GM19438 (cell line): ENCODE results near the gene MAGED2.
"Not testable (repeated sequence)": the region's sequence is repeated elsewhere in the genome, so short reads cannot be mapped to it uniquely, and the experiment has no call there.

Experiments
- ATAC-seq: cut with Tn5 transposase; IDR thresholded peaks from one replicate; pipeline ENCODE4 v1.9.1; 2021; ENCODE audit warnings: low read depth; ENCODE audit not compliant: unreplicated experiment

The MAGED2 gene

GRCh38 chrX:54807524-54808108 lies at the start of gene MAGED2:
TSS of gene MAGED2 (plus strand) at chrX:54807745. CDS start at chrX:54809332, 1,587 bp downstream.
- no peak for ATAC-seq

GRCh38 chrX:54758114-54759055 lies 49.2 kb upstream of the MAGED2 start:
- no peak for ATAC-seq

GRCh38 chrX:54774391-54775094 lies 33.0 kb upstream of the MAGED2 start:
- not testable (repeated sequence) for ATAC-seq

GRCh38 chrX:54776061-54776460 lies 31.5 kb upstream of the MAGED2 start:
- ATAC-seq, result no peak

- ATAC-seq, result no peak
Measured at GRCh38 chrX:54776987-54777672, 30.4 kb upstream of the MAGED2 start.

- no peak for ATAC-seq
Measured at GRCh38 chrX:54785901-54786300, 21.6 kb upstream of the MAGED2 start.

GRCh38 chrX:54786967-54787366 lies 20.6 kb upstream of the MAGED2 start:
- no peak for ATAC-seq

GRCh38 chrX:54788446-54788845 lies 19.1 kb upstream of the MAGED2 start:
- ATAC-seq, result no peak

- not testable (repeated sequence) for ATAC-seq
Measured at GRCh38 chrX:54789405-54789804, 18.1 kb upstream of the MAGED2 start.

- no peak for ATAC-seq
Measured at GRCh38 chrX:54794028-54794427, 13.5 kb upstream of the MAGED2 start.

GRCh38 chrX:54794795-54795194 lies 12.8 kb upstream of the MAGED2 start:
- ATAC-seq, result no peak

GRCh38 chrX:54798137-54798536 lies 9.4 kb upstream of the MAGED2 start, which contains the start of gene ITIH6:
TSS of gene ITIH6 (minus strand) at chrX:54798255. CDS start at chrX:54798210, 45 bp downstream.
- no peak for ATAC-seq

GRCh38 chrX:54799046-54799445 lies 8.5 kb upstream of the MAGED2 start:
- ATAC-seq, result no peak

GRCh38 chrX:54808109-54808604 lies 612 bp downstream of the MAGED2 start:
- peak; percentile 30 for ATAC-seq

GRCh38 chrX:54808605-54809483 lies 1.3 kb downstream of the MAGED2 start:
- ATAC-seq, result peak; percentile 84

- ATAC-seq, result no peak
Measured at GRCh38 chrX:54810532-54810931, 3.0 kb downstream of the MAGED2 start.

- ATAC-seq, result no peak
Measured at GRCh38 chrX:54811301-54811885, 3.8 kb downstream of the MAGED2 start.

- no peak for ATAC-seq
Measured at GRCh38 chrX:54812306-54812705, 4.8 kb downstream of the MAGED2 start.

GRCh38 chrX:54817220-54817820 lies 9.8 kb downstream of the MAGED2 start:
- ATAC-seq, result no peak
